ENCODE measurements around the gene VPS37C.

DNA sequence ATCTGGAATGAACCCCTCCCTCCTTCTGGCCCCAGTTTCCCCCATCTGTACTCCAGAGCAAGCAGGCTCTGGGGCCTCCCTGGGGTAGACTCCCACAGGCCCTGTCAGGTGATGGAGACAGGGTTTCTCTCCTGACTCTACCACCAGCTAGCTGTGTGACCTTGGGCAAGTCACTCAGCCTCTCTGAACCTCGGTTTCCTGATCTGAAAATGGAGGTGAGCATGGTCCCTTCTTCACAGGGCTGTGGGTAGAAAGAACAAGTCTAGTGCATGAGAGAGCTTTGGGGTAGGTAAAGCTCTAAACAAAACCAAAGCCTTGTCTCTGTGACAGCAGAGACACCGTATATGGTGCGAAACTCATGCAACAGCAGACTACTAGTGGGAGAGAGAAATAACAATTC lies 53.3 kb downstream of the VPS37C start:
- no peak for TF ChIP-seq KDM6A (CRISPR knock-in tag; IDR thresholded peaks at IDR 0.05; ENCODE audit: low read depth)
- TF ChIP-seq JUN (CRISPR knock-in tag; IDR thresholded peaks at IDR 0.05) = no peak
- TF ChIP-seq MAZ (IDR thresholded peaks at IDR 0.05; ENCODE audit: borderline replicate concordance, low read depth, low read length) = no peak
- TF ChIP-seq MAZ (CRISPR knock-in tag; IDR thresholded peaks at IDR 0.05; ENCODE audit: low read depth) = no peak
- TF ChIP-seq, protein P1, sequence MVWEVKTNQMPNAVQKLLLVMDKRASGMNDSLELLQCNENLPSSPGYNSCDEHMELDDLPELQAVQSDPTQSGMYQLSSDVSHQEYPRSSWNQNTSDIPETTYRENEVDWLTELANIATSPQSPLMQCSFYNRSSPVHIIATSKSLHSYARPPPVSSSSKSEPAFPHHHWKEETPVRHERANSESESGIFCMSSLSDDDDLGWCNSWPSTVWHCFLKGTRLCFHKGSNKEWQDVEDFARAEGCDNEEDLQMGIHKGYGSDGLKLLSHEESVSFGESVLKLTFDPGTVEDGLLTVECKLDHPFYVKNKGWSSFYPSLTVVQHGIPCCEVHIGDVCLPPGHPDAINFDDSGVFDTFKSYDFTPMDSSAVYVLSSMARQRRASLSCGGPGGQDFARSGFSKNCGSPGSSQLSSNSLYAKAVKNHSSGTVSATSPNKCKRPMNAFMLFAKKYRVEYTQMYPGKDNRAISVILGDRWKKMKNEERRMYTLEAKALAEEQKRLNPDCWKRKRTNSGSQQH (CRISPR knock-in tag; IDR thresholded peaks at IDR 0.05; ENCODE audit: low read depth) = no peak
- no peak for TF ChIP-seq SP140L (CRISPR knock-in tag; IDR thresholded peaks at IDR 0.05; ENCODE audit: borderline replicate concordance)
- TF ChIP-seq, protein P2, sequence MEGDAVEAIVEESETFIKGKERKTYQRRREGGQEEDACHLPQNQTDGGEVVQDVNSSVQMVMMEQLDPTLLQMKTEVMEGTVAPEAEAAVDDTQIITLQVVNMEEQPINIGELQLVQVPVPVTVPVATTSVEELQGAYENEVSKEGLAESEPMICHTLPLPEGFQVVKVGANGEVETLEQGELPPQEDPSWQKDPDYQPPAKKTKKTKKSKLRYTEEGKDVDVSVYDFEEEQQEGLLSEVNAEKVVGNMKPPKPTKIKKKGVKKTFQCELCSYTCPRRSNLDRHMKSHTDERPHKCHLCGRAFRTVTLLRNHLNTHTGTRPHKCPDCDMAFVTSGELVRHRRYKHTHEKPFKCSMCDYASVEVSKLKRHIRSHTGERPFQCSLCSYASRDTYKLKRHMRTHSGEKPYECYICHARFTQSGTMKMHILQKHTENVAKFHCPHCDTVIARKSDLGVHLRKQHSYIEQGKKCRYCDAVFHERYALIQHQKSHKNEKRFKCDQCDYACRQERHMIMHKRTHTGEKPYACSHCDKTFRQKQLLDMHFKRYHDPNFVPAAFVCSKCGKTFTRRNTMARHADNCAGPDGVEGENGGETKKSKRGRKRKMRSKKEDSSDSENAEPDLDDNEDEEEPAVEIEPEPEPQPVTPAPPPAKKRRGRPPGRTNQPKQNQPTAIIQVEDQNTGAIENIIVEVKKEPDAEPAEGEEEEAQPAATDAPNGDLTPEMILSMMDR (CRISPR knock-in tag; IDR thresholded peaks at IDR 0.05) = no peak
- TF ChIP-seq MAFF (IDR thresholded peaks at IDR 0.05; ENCODE audit: low read depth, low read length) = no peak
- no peak for TF ChIP-seq CEBPG (CRISPR knock-in tag; IDR thresholded peaks at IDR 0.05)
- TF ChIP-seq, protein P3, sequence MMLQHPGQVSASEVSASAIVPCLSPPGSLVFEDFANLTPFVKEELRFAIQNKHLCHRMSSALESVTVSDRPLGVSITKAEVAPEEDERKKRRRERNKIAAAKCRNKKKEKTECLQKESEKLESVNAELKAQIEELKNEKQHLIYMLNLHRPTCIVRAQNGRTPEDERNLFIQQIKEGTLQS (CRISPR knock-in tag; IDR thresholded peaks at IDR 0.05) = no peak
- no peak for TF ChIP-seq HNRNPK (IDR thresholded peaks at IDR 0.05; ENCODE audit: low read depth, low read length, poor library complexity, severe bottlenecking)
- TF ChIP-seq SRF (IDR thresholded peaks at IDR 0.05; ENCODE audit: low read depth, low read length) = no peak
- TF ChIP-seq, protein P4, sequence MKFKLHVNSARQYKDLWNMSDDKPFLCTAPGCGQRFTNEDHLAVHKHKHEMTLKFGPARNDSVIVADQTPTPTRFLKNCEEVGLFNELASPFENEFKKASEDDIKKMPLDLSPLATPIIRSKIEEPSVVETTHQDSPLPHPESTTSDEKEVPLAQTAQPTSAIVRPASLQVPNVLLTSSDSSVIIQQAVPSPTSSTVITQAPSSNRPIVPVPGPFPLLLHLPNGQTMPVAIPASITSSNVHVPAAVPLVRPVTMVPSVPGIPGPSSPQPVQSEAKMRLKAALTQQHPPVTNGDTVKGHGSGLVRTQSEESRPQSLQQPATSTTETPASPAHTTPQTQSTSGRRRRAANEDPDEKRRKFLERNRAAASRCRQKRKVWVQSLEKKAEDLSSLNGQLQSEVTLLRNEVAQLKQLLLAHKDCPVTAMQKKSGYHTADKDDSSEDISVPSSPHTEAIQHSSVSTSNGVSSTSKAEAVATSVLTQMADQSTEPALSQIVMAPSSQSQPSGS (CRISPR knock-in tag; IDR thresholded peaks at IDR 0.05) = no peak
- no peak for TF ChIP-seq SP4 (CRISPR knock-in tag; IDR thresholded peaks at IDR 0.05)

Data from HepG2 (cell line).